Upper lobe of left lung (tissue), 4 donors: Measurements from ENCODE around the gene DCLRE1C.

ENCODE experiments used
- EP300 ChIP-seq, 4 donors: sonication (generic); formaldehyde crosslinking; IDR thresholded peaks; one replicate each; pipeline ENCODE4 v1.5.1; 2017; ENCODE audit warnings: antibody characterized with exemption in 4 of 4, control low read depth in 2 of 4
- POLR2A ChIP-seq, 4 donors: fragments of 450-650 bp; IDR thresholded peaks; one replicate each; pipeline ENCODE4 v1.5.1; 2016 to 2017; ENCODE audit warnings: antibody characterized with exemption in 4 of 4, mild to moderate bottlenecking in 2 of 4
- POLR2AphosphoS5 ChIP-seq, 2 donors: sonication (generic); formaldehyde crosslinking; IDR thresholded peaks; one replicate each; pipeline ENCODE4 v1.5.1; 2017; ENCODE audit warnings: antibody characterized with exemption in 2 of 2
- TF ChIP-seq, protein P1 (sequence below), 6 experiments: fragments of 450-650 bp in 4 of 6; fragments of 200-600 bp in 2 of 6; sonication (generic) in 2 of 6; IDR thresholded peaks; one replicate each; pipeline ENCODE4 v1.5.1; 2016 to 2019; ENCODE audit warnings: antibody characterized with exemption in 6 of 6

DNA sequence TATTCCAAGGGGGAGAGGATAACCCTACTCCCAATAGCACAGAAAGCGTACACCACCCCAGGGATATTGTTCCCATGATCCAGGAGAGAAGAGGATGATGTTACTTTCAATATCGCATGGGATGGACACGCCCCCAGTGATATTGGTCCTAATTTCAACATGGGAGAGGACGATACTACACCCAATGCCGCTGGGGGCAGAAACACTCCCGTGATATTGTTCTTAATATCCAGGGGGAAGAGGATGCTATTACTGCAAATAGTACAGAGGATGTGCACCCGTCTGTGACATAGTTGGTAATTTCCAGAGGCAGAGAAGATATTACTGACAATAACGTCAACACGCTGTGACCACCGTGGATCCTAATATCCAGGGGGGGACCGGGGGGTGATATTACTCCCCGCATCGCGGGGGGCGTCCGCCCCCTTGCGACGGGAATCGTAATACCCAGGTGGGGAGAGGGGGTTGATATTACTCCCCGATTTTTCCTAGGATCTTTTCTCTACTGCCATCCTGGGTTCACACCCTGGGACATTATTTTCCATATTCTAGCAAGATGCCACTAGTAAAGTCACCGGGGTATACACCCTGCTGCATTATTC is 21.9 kb upstream of the DCLRE1C start:
- no peak for TF ChIP-seq POLR2A (IDR thresholded peaks at IDR 0.05)
- TF ChIP-seq, protein P1, sequence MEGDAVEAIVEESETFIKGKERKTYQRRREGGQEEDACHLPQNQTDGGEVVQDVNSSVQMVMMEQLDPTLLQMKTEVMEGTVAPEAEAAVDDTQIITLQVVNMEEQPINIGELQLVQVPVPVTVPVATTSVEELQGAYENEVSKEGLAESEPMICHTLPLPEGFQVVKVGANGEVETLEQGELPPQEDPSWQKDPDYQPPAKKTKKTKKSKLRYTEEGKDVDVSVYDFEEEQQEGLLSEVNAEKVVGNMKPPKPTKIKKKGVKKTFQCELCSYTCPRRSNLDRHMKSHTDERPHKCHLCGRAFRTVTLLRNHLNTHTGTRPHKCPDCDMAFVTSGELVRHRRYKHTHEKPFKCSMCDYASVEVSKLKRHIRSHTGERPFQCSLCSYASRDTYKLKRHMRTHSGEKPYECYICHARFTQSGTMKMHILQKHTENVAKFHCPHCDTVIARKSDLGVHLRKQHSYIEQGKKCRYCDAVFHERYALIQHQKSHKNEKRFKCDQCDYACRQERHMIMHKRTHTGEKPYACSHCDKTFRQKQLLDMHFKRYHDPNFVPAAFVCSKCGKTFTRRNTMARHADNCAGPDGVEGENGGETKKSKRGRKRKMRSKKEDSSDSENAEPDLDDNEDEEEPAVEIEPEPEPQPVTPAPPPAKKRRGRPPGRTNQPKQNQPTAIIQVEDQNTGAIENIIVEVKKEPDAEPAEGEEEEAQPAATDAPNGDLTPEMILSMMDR (IDR thresholded peaks at IDR 0.05) = no peak
- no peak for TF ChIP-seq POLR2AphosphoS5 (IDR thresholded peaks at IDR 0.05)
- no peak for TF ChIP-seq EP300 (IDR thresholded peaks at IDR 0.05)
